Left renal cortex interstitium (tissue), 4 donors: Measurements from ENCODE around the gene ENAH. TPM values are rescaled to one million over a fixed set of nuclear protein-coding genes. Genes with fewer than 3 reads are reported as not detected.
A peak's percentile ranks its signal among the peaks of the same experiment; 100 is the strongest.
"Not testable (repeated sequence)": the region's sequence is repeated elsewhere in the genome, so short reads cannot be mapped to it uniquely, and the experiment has no call there.

Experiments used
- DNase-seq, 4 donors: peaks; one replicate each; pipeline ENCODE4 v3.0.0-alpha.2; 2013; ENCODE audit warnings: low read depth in 4 of 4, low spot score in 2 of 4, missing footprints in 1 of 4
- polyA plus RNA-seq, 4 donors: library from polyadenylated mRNA; unstranded; fragments of 120-200 nt; gene quantifications; one replicate each; pipeline ENCODE4 v1.2.1, GENCODE V29; 2013; ENCODE audit not compliant: insufficient read length in 4 of 4

The ENAH gene
- polyA plus RNA-seq, 4 donors: 97.9 to 114 (median 105) TPM

- DNase-seq: peak in 2 of 4 donors; percentile 32 to 59
Observed at GRCh38 chr1:225651376-225651871, 1.5 kb downstream of the ENAH start.

GRCh38 chr1:225650179-225650578 is 2.7 kb downstream of the ENAH start:
- DNase-seq: no peak

DNA sequence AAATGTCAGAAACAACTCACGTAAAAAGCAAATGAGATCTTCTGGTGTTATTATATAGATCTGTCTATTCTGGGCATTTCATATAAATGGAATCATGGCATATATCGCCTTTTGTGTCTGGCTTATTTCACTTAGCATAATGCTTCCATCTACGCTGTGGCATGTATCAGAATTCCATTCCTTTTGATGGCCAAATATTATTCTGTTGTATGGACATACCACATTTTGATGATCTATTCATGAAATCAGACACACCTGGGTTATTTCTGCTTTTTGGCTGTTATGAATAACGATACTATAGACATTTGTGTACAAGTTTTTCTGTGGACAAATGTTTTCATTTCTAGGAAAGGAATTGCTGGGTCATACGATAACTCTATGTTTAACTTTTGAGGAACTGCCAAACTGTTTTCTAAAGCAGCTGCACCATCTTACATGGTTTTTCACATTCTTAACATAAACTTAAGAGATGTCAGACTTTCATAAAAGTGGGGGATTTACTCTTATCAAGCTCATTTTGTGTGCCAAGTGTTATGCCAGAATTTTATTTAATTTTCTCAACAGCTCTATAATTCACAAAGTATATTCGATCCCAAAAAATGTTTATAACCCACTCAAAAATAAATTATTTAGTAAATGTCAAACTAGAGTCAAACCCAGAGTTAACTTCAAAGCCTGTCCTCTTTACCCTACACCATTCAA is 7.6 kb downstream of the ENAH start:
- no peak for DNase-seq

DNA sequence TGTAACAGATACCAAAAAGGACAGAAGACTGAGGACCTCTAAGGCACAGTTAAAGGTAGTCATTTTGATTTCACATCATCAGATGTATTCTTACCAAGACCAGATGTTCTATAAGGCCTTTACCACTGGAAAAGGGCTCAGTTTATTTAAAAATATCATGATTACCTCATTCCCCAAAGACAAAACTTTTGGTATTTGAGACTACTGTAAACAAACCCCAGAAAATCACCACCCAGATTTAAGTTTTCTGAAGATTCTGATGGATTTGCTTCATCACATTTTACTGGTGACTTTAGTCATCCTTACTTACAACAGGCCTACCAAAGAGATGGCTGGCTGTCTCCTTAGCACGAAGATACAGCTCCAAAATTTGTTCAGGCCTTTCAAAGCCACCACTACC is 8.3 kb downstream of the ENAH start:
- DNase-seq: no peak

DNA sequence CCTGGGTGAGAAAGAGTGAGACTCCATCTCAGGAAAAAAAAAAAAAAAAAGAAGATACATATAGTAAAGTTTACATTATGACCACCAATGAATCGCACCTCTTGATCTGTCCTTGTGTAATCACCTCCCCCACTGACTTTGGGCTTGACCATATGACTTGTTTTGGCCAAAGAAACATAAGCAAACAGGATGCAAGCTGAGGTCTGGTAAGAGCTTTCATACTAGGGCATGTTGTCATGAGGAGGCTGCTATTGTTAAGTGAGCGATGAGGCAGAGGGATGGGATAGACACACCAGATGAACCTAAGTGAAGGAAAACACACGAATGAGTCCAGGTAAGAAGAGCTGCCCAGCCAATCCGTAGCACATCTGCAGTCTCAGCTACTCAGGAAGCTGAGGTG is 10.7 kb downstream of the ENAH start:
- no peak for DNase-seq

- DNase-seq: no peak
Observed at GRCh38 chr1:225638853-225639252, 14.1 kb downstream of the ENAH start.

- DNase-seq: no peak
Observed at GRCh38 chr1:225637651-225638199, 15.2 kb downstream of the ENAH start.

GRCh38 chr1:225636992-225637391 is 15.9 kb downstream of the ENAH start:
- DNase-seq: not testable (repeated sequence)

DNA sequence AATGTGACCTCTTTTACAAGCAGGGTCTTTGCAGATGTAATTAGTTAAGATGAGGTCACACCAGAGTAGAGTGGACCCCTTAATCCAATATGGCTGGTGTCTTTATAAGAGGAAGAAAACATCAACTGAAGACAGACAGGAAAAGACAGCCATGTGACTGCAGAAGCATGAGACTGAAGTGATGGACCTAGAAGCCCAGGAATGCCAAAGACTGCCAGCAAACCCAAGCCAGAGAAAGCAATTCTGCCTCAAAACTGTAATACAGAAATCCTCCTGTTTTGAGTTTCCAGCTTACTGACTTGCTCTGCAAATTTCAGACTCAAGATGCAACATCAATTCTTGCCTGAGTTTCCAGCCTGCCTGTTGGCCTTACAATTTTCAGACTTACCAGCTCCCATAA is 17.3 kb downstream of the ENAH start:
- no peak for DNase-seq

GRCh38 chr1:225632836-225633235 is 20.1 kb downstream of the ENAH start:
- DNase-seq: not testable (repeated sequence)

GRCh38 chr1:225631021-225631663 is 21.8 kb downstream of the ENAH start:
- no peak for DNase-seq

DNA sequence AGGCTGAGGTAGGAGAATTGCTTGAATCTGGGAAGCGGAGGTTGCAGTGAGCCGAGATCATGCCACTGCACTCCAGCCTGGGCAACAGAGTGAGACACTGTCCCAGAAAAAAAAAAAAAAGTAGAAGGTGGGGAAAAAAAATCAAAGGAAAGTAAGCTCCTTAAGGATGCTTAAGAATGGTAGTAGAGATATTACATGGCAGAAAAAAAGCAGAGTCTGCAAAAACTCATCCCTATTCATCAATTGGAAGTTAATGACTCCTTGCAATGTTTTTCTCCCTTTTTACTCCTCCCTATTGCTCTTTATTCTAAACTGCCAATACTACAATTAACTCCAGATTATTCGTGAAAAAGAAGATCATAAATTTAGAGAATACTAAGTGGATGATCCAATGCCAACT is 23.4 kb downstream of the ENAH start:
- DNase-seq: no peak

- not testable (repeated sequence) for DNase-seq
Observed at GRCh38 chr1:225628794-225629193, 24.1 kb downstream of the ENAH start.

GRCh38 chr1:225627304-225627947 is 25.5 kb downstream of the ENAH start:
- no peak for DNase-seq

DNA sequence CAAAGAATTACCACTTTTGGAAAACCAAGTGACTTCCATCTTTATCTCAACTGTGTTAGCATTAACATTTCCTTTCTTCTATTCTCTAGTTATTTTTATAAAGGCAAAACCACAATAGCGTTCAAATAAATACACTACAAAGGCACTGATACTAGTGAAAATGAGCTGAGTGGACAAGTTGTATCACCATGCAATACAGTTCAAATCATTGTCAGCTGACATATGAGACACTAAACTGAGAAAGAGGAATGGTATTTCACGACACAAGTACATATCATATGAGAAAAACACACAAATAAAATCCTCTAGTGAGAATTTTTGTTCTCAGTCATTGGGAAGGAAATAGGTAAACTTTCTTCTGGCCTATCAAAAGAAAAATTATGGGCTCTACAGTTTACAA is 26.2 kb downstream of the ENAH start:
- DNase-seq: no peak

DNA sequence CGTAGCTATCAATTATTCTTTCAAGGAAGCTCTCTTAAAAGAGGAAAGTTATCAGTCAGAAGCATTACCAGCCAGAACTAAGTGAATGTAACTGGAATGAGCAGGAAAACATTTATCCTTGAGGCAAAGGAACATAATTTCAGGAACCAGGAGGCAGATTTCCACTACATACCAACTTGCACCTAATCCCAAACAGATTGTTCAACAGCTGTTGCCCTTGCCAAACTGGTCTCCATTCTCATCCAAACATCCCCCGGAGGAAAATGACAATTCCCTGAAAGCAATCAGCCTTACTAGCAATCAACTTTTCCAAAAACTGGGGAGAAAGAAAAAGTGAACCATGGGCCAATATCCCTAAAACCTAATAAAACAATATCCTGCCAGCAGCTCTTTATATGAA is 35.0 kb downstream of the ENAH start:
- DNase-seq: no peak

DNA sequence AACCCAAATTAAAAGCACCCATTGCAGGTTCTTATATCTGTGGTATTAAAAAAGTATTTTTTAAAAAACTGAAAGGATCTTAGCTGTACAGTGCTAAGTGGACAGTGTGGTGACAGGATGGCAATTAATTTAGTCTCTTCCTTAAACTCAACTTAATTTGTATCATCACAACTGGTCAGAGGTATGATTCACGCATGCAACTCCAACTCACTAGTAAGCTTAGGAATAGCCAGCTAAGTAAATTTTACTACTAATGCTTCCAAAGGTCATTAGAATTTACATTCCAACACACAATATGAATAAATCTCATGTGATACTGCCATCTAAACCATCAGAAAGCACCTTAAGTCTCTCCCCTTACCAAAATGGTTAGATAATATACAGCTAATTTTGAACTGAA is 35.4 kb downstream of the ENAH start:
- DNase-seq: no peak

DNA sequence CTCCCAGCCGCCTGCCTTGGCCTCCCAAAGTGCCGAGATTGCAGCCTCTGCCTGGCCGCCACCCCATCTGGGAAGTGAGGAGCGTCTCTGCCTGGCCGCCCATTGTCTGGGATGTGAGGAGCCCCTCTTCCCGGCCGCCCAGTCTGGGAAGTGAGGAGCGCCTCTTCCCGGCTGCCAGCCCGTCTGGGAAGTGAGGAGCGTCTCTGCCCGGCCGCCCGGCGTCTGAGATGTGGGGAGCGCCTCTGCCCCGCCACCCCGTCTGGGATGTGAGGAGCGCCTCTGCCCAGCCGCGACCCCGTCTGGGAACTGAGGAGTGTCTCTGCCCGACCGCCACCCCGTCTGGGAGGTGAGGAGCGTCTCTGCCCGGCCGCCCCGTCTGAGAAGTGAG is 37.5 kb downstream of the ENAH start:
- not testable (repeated sequence) for DNase-seq

- DNase-seq: no peak
Observed at GRCh38 chr1:225613006-225613405, 39.9 kb downstream of the ENAH start.

DNA sequence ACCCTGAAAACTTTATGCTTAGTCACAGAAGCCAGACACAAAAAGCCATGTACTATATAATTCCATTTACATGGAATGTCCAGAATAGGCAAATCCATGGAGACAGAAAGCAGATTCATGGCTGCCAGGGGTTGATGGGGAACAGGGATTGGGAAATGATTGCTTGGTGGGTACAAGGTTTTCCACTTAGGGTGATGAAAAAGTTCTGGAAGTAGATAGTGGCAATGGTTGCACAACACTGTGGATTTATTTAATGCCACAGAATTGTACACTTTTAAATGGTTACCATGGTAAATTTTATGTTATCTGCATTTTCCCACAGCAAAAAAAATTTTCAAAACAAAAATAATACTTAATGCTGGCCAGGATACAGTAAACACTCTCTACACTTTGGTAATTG is 40.6 kb downstream of the ENAH start:
- no peak for DNase-seq

DNA sequence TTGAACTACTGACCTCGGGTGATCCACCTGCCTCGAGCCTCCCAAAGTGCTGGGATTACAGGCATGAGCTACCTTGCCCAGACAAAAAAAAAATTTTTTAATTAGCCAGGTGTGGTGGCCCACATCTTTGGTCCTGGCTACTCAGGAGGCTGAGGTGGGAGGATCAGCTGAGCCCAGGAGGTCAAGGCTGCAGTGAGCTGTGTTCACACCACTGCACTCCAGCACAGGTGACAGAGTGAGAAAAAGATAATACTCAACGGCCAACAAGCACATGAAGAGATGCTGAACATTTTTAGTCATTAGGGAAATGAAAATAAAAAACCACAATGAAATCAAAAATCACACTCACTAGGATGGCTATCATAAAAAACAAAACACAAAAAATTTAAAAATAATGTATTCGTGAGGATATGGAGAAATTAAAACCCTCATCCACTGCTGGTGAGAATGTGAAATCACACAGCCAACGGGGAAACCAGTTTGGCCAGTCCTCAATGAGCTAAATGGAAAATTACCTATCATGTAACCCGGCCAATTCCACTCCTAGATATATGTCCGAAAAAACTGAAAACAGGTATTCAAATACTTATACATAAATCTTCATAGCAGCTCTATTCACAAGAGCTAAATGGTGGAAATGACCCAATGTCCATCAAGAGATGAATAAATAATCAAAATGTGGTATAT is 41.2 kb downstream of the ENAH start:
- no peak for DNase-seq
